GOT3 (cell line): ENCODE measurements around the gene SECISBP2L.

Experiments
- DNase-seq: peaks from one replicate; lab custom pipeline; 2025; ENCODE audit warnings: mixed read lengths; lab: John Stamatoyannopoulos, UW

SECISBP2L gene

GRCh38 chr15:48963524-48964113, 82.6 kb downstream of the SECISBP2L start, which contains the start of gene SHC4:
Gene SHC4 (minus strand): TSS chr15:48963919. CDS start chr15:48963015, 904 bp downstream.
- DNase-seq: peak; percentile 28

GRCh38 chr15:48962662-48963523, 83.4 kb downstream of the SECISBP2L start:
- no peak for DNase-seq

GRCh38 chr15:48955967-48956366, 90.3 kb downstream of the SECISBP2L start:
- no peak for DNase-seq

- no peak for DNase-seq
Measured at GRCh38 chr15:48955370-48955769, 90.9 kb downstream of the SECISBP2L start.

GRCh38 chr15:48954538-48954937, 91.7 kb downstream of the SECISBP2L start:
- no peak for DNase-seq

GRCh38 chr15:48946840-48947187, 99.4 kb downstream of the SECISBP2L start:
- DNase-seq: no peak

GRCh38 chr15:48946074-48946839, 100.0 kb downstream of the SECISBP2L start:
- no peak for DNase-seq

- DNase-seq: no peak
Measured at GRCh38 chr15:48945386-48945785, 100.9 kb downstream of the SECISBP2L start.

- no peak for DNase-seq
Measured at GRCh38 chr15:48941904-48942303, 104.3 kb downstream of the SECISBP2L start.

GRCh38 chr15:48940508-48940907, 105.7 kb downstream of the SECISBP2L start:
- DNase-seq: no peak

GRCh38 chr15:48939648-48940047, 106.6 kb downstream of the SECISBP2L start:
- no peak for DNase-seq
